IMR-90 (cell line): ENCODE data around the gene CKAP5. TPM values are rescaled to one million over a fixed set of nuclear protein-coding genes. Genes with fewer than 3 reads are reported as not detected.

Source experiments
- ATAC-seq: fragments of 200-7000 bp; cut with Tn5 transposase; 2 replicates; pipeline ENCODE4 v1.9.1; 2020; ENCODE audit warnings: low read depth, mild to moderate bottlenecking, moderate library complexity
- BruUV-seq: library from RNA; stranded (reverse); fragments of 400-500 nt; replicated peaks from 2 replicates; lab custom pipeline; 2021; lab: Mats Ljungman, UMichigan
- CTCF ChIA-PET: fragments of 300-600 bp; formaldehyde crosslinking; extraction: SDS; loops from one replicate; lab custom pipeline; 2021; ENCODE audit warnings: antibody characterized with exemption; lab: Yijun Ruan, JAX
- POLR2A ChIA-PET: fragments of 300-600 bp; sonication (Branson Sonifier 250); formaldehyde crosslinking; loops from one replicate; lab custom pipeline; 2022; ENCODE audit warnings: antibody characterized with exemption; ENCODE audit not compliant: unreplicated experiment; lab: Charles Lee
- DNase-seq: peaks from one replicate; pipeline ENCODE4 v3.0.0; 2013
- H2AFZ ChIP-seq: replicated peaks from 2 replicates; pipeline ENCODE3; 2013; ENCODE audit warnings: low read length, mild to moderate bottlenecking; ENCODE audit not compliant: poor library complexity
- H2AK5ac ChIP-seq: 2 replicates; pipeline ENCODE4 v1.6.1; 2013; ENCODE audit warnings: low read depth, low read length, inconsistent platforms
- H2AK9ac ChIP-seq: replicated peaks from 2 replicates; pipeline ENCODE3; 2013; ENCODE audit warnings: mild to moderate bottlenecking, low read depth, low read length, moderate library complexity; ENCODE audit not compliant: poor library complexity
- H2BK120ac ChIP-seq: 2 replicates; pipeline ENCODE4 v1.6.1; 2013; ENCODE audit warnings: low read depth, low read length, inconsistent platforms
- H2BK15ac ChIP-seq: 3 replicates; pipeline ENCODE4 v1.6.1; 2013; ENCODE audit warnings: low read depth, low read length, inconsistent platforms
- H2BK20ac ChIP-seq: 2 replicates; pipeline ENCODE4 v1.6.1; 2013; ENCODE audit warnings: low read depth, mild to moderate bottlenecking, inconsistent platforms, low read length, moderate library complexity
- H2BK5ac ChIP-seq: 2 replicates; pipeline ENCODE4 v1.6.1; 2013; ENCODE audit warnings: mild to moderate bottlenecking, low read depth, low read length, inconsistent platforms; ENCODE audit not compliant: poor library complexity, severe bottlenecking
- H3K14ac ChIP-seq: replicated peaks from 2 replicates; pipeline ENCODE4 v1.6.1; 2013; ENCODE audit warnings: low read depth, low read length, inconsistent platforms
- H3K18ac ChIP-seq: 2 replicates; pipeline ENCODE4 v1.6.1; 2013; ENCODE audit warnings: low read depth, low read length, control low read depth
- H3K23ac ChIP-seq: 2 replicates; pipeline ENCODE4 v1.6.1; 2013; ENCODE audit warnings: low read depth, low read length, inconsistent platforms
- H3K27ac ChIP-seq: 2 replicates; pipeline ENCODE4 v1.5.1; 2013; ENCODE audit warnings: mild to moderate bottlenecking, control low read depth, low read length; ENCODE audit not compliant: insufficient read depth
- H3K27me3 ChIP-seq: 2 replicates; pipeline ENCODE4 v1.6.1; 2013; ENCODE audit warnings: low read length; ENCODE audit not compliant: control insufficient read depth, insufficient read depth
- H3K36me3 ChIP-seq: 2 replicates; pipeline ENCODE4 v1.6.1; 2013; ENCODE audit warnings: low read length, mixed read lengths; ENCODE audit not compliant: control insufficient read depth, insufficient read depth
- H3K4ac ChIP-seq: 2 replicates; pipeline ENCODE4 v1.6.1; 2013; ENCODE audit warnings: low read depth, low read length, inconsistent platforms
- H3K4me1 ChIP-seq: 2 replicates; pipeline ENCODE4 v1.6.1; 2013; ENCODE audit warnings: low read length, mixed read lengths; ENCODE audit not compliant: control insufficient read depth, insufficient read depth
- H3K4me2 ChIP-seq: 2 replicates; pipeline ENCODE4 v1.6.1; 2013; ENCODE audit warnings: low read depth, mild to moderate bottlenecking, control low read depth, low read length, moderate library complexity
- H3K4me3 ChIP-seq: 2 replicates; pipeline ENCODE4 v1.5.1; 2013; ENCODE audit warnings: low read depth, mild to moderate bottlenecking, control low read depth, low read length, moderate library complexity; ENCODE audit not compliant: insufficient read depth
- H3K56ac ChIP-seq: 2 replicates; pipeline ENCODE4 v1.6.1; 2013; ENCODE audit warnings: low read length, inconsistent platforms; ENCODE audit not compliant: insufficient read depth; ENCODE audit errors: extremely low read depth
- H3K79me1 ChIP-seq, 2 experiments: 2 replicates each; pipeline ENCODE4 v1.6.1; 2013; ENCODE audit warnings: low read length in 2 of 2, inconsistent platforms in 1 of 2, low read depth in 1 of 2
- H3K9ac ChIP-seq: 2 replicates; pipeline ENCODE4 v1.6.1; 2013; ENCODE audit warnings: low read depth, low read length, control low read depth
- H3K9me1 ChIP-seq: 2 replicates; pipeline ENCODE4 v1.6.1; 2013; ENCODE audit warnings: low read length, inconsistent platforms; ENCODE audit not compliant: insufficient read depth
- H3K9me3 ChIP-seq: 2 replicates; pipeline ENCODE4 v1.6.1; 2013; ENCODE audit warnings: low read length; ENCODE audit not compliant: control insufficient read depth, insufficient read depth
- H4K20me1 ChIP-seq: 2 replicates; pipeline ENCODE4 v1.6.1; 2013; ENCODE audit warnings: low read length, inconsistent platforms; ENCODE audit not compliant: insufficient read depth
- H4K5ac ChIP-seq: 2 replicates; pipeline ENCODE4 v1.6.1; 2013; ENCODE audit warnings: mild to moderate bottlenecking, low read depth, low read length, control low read depth
- H4K8ac ChIP-seq, 2 experiments: 2 replicates each; pipeline ENCODE4 v1.6.1; 2013; ENCODE audit warnings: low read depth in 2 of 2, low read length in 2 of 2, control low read depth in 1 of 2, inconsistent platforms in 1 of 2
- H4K91ac ChIP-seq: 2 replicates; pipeline ENCODE4 v1.6.1; 2013; ENCODE audit warnings: low read depth, low read length, inconsistent platforms; ENCODE audit not compliant: insufficient read depth
- MXI1 ChIP-seq: IDR thresholded peaks from 2 replicates; pipeline ENCODE4 v1.6.1; 2012; ENCODE audit warnings: low read depth, mild to moderate bottlenecking, low read length, moderate library complexity, borderline replicate concordance
- WGBS, 2 experiments: methylation state at CpG; one replicate each; pipeline versions ENCODE4 v1.1.5 to v1.1.7; 2013; ENCODE audit warnings: missing lambda C conversion rate in 2 of 2; ENCODE audit not compliant: insufficient read length in 1 of 2; ENCODE audit errors: extremely low coverage in 2 of 2; 5-methylcytosine and 5-hydroxymethylcytosine counted together
- dilution Hi-C: fragments of 300-500 bp; cut with HindIII; formaldehyde crosslinking; loops from one replicate; pipeline ENCODE4 v1.14.3; 2018; ENCODE audit warnings: low sequenced_read_pairs; ENCODE audit not compliant: unreplicated experiment
- in situ Hi-C: fragments of 300-500 bp; cut with MboI; formaldehyde crosslinking; loops from 3 replicates; pipeline ENCODE4 v1.14.3; 2019; ENCODE audit warnings: low sequenced_read_pairs, inconsistent platforms, mixed read lengths
- intact Hi-C: fragments of 100-400 bp; cut with micrococcal nuclease; formaldehyde crosslinking; loops from 2 replicates; pipeline ENCODE4 v1.10.0; 2022
- polyA plus RNA-seq, 3 experiments: library from polyadenylated mRNA; depleted of rRNA; stranded (reverse); fragments of >200 nt; gene quantifications; 2 replicates each; pipeline ENCODE4 v1.2.3, GENCODE V29; 2012; ENCODE audit warnings: low replicate concordance in 1 of 3
- total RNA-seq: library from RNA; depleted of rRNA; stranded (reverse); fragments of >200 nt; gene quantifications from 2 replicates; pipeline ENCODE4 v1.2.3, GENCODE V29; 2012

Gene CKAP5
- total and polyA plus RNA-seq, 2 of the 4 experiments (the other 2 are of a cell fraction): 59.5 to 79.2 TPM

GRCh38 chr11:46727952-46728658 lies 118.0 kb downstream of the CKAP5 start:
- no peak overlapping the region for H2AK9ac ChIP-seq
- 87% methylated on average over 8 of the region's 17 CpGs; no CpG with 5 or more reads in 1 of the 2 experiments for WGBS, 2 experiments
- BruUV-seq: no TSS peak
- no peak overlapping the region for H3K4me2 ChIP-seq
- H4K91ac ChIP-seq: no peak overlapping the region
- in situ Hi-C loops (no loop called here), intact Hi-C loops (no loop called here), dilution Hi-C loops (no loop called here)
- ChIA-PET POLR2A (no interaction called here), CTCF (no interaction called here)
- DNase-seq (no peak), ATAC-seq (no peak)
- no peaks in the 10 kb centered on the region for H4K20me1 ChIP-seq
- H2BK20ac ChIP-seq: no peak overlapping the region
- TF ChIP-seq MXI1: no peak
- H2BK5ac ChIP-seq: no peak overlapping the region
- H3K79me1 ChIP-seq: no peaks in the 10 kb centered on the region
- H3K4ac ChIP-seq: no peak overlapping the region
- H3K56ac ChIP-seq: no peak overlapping the region
- no peak overlapping the region for H4K8ac ChIP-seq
- H3K9me3 ChIP-seq: no peaks in the 10 kb centered on the region
- H3K14ac ChIP-seq: no peak overlapping the region
- H2BK120ac ChIP-seq: no peak overlapping the region
- no peak overlapping the region; the same call in 1 of the 2 replicates for H2AK5ac ChIP-seq
- no peaks in the 10 kb centered on the region for H3K36me3 ChIP-seq
- 0 out of 2 replicates have a peak, but pooled peaks cover 3% of the 10 kb centered on the region for H3K9me1 ChIP-seq
- no peaks in the 10 kb centered on the region for H3K27me3 ChIP-seq
- H3K18ac ChIP-seq: no peak overlapping the region
- H3K9ac ChIP-seq: no peak overlapping the region
- no peak overlapping the region for H2AFZ ChIP-seq
- no peak overlapping the region for H3K27ac ChIP-seq
- H3K4me3 ChIP-seq: no peak overlapping the region
- H3K23ac ChIP-seq: no peak overlapping the region
- no peaks in the 10 kb centered on the region for H3K4me1 ChIP-seq
- no peak overlapping the region for H4K5ac ChIP-seq
- no peak overlapping the region for H2BK15ac ChIP-seq
